Dermis microvascular lymphatic vessel endothelial cell (primary cell): ENCODE measurements around the gene GP2. TPM values are rescaled to one million over a fixed set of nuclear protein-coding genes. Genes with fewer than 3 reads are reported as not detected.

Experiments
- DNase-seq, 2 donors: peaks; one replicate each; pipeline versions ENCODE4 v3.0.0 to v3.0.0-alpha.2; 2010; ENCODE audit warnings: low read depth in 2 of 2
- total RNA-seq: library from RNA; depleted of rRNA; stranded (reverse); fragments of >200 nt; gene quantifications from 2 replicates; pipeline ENCODE4 v1.2.1, GENCODE V29; 2014

Gene GP2
- not detected in 2 replicates for total RNA-seq

DNA sequence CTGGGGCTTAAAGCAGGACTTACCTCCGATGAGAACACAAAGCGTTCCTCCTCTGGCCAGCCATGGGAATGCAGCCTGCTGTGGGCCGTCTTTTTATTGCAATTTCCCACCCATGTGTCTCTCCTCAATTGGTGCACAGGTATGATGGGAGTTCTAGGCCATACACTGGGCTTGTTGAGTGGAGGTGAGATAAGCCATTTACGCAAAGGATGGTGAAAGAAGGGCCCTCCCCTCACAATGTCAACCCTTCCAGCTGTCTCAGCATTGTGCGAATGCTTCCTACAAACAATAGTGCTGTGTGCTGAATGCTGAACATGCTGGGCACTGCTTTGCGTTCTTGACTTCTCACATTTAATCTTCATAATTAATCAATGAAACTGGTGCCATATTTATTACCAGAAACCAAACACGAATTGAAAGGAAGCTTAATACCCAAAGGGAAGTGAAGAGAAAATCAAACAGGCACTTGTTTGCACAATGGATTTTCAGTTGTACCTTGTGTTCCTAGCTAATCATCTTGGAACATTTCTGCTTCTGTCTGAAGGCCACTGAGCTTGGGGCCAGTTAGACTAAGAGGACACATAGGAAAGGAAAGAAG, at the start of gene GP2:
GP2 (minus strand) TSS at position 70 of the 598 bp plus-strand sequence. CDS start 1,082 bp downstream, outside the sequence.
- DNase-seq = no peak

DNA sequence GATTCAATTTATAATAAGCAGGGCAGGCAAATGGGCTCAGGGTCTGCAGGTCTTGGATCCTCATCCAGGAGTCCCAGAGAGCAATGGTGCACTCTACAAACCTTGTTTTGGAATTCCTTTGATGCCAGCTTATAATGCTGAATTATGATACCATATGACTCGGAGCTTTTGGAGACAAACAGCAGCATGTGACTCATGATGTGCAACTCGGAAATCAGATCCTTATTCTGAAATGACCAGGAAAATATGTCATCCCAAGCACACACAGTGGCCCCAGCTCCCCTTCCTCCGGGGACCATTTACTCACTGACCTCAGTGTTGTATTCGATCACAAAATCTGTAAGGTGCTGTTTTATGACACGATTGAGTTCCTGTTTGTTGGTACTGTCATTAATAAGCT, 45.4 kb upstream of the GP2 start:
- DNase-seq = no peak

DNA sequence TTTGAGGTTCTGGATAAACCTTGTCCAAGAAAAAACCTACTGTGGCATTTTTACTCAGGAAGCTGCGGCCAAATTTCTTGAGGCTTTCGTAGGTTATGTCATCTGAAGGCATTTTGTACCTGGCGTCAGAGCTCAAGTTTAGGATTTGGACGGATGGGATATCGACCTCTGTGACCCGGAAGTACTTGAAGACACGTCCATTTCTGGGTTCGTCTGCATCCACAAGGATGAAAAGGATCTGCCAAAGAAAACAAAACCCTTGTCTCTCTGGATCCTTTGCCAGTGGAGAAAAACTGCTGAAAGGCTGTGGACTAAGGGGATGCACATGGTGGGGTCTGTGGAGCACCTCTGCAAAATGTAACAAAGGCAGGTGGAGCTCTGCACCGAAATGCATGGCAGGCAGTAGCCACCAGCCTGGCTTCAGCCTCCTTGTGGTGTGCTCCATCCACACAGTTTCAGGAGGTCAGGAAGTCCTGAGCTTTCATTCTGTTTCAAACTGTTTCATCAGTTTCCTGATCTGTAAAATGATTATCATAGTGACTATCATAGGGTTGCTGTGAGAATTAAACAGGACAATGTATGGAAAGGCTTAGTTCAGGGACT, 42.2 kb upstream of the GP2 start:
- no peak for DNase-seq

DNA sequence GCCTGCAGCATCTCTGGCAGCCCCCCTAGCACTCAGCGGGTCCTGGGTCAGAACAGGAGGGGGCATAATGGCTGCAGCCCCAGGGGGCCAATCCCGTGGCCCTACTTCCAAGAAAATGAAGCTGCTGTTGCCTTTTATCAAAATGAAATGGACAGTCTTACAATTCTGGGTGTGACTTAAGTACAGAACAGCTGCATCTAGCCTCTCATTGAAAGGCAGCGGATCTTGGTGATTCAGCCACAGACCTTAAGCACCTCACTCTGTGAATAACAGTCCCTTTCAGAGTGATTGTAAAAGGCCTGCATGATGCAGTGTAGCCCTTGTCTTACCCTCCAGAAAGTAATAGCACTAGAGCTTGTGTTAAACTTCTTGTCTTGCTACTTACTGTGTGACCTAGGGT, 36.7 kb upstream of the GP2 start:
- DNase-seq = no peak

DNA sequence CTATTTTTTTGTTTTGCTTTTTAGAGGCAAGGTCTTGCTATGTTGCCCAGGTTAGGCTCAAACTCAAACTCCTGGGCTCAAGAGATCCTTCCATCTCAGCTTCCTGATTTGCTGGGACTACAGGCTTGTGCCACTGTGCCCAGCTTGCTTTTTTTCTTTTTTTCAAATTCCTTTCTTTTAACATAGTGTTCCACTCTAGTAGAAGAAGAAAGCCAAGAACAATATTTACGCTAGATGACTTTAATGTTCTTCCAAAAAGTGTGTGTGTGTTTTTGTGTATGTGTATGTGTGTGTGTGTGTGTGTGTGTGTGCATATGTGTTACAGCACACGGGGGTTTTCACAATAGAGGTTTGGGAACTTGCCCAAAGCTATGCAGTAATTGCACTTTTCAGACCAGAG, 35.9 kb upstream of the GP2 start:
- DNase-seq = no peak

DNA sequence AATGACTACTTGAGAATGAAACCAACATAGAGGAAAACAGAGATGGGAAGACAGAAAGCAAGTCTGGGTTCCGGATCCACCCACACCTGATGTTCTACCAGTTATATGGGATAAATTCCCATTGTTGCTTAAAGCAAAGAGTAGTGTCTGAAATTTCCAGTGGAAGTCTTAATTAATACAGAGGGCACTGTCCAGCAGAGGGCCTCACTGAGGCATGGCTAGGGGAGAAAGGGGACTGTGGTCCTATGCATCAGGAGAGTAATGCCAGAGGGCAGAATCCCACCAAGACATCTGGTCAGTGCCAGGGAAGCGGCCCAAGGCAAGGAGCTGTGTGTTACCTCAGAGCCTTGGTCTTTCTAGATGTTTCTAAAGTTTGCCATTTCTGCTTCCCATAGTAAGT, 32.7 kb upstream of the GP2 start:
- peak in 1 of 2 donors; percentile 7 for DNase-seq

DNA sequence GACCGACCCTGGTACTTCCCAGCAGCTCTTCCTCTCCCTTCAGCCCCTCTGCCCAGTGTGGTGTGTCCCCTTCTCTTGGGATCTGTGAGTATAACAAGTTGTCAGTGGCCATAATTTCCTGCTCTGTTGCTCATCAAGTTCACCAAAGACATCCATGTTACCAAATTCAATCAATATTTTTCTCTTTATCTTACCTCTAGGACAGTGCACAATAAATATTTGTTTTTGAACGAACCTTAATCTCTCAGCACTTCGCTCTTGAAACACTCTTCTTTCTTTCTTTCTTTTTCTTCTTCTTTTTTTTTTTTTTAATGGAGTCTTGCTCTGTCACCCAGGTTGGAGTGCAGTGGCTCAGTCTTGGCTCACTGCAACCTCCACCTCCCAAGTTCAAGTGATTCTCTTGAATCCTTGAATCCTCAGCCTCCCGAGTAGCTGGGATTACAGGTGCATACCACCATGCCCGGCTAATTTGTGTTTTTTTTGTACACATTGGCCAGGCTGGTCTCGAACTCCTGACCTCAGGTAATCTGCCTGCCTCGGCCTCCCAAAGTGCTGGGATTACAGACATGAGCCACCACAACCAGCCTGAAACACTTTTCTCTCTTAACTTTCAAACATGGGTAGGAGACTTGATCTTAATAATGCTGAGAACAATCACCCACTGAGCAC, 27.9 kb upstream of the GP2 start:
- DNase-seq = no peak

DNA sequence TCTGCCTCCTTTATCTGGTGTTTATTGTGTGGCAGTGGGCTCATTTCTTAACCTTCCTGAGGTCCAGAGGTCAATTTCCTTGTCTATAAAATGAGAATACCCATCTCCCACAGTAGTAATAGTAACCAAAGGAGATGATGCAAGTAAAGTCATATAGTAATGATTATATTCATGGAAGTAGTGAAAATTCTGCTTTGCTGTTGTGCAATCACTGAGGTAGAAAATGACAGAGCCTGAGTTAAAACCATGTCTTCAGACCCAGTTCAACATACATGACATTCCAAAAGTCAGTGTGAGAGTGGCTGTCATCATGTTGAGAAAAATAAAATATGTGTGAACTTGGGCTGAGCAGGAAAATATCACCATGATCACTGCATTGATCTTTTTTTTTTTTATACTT, 26.1 kb upstream of the GP2 start:
- no peak for DNase-seq

DNA sequence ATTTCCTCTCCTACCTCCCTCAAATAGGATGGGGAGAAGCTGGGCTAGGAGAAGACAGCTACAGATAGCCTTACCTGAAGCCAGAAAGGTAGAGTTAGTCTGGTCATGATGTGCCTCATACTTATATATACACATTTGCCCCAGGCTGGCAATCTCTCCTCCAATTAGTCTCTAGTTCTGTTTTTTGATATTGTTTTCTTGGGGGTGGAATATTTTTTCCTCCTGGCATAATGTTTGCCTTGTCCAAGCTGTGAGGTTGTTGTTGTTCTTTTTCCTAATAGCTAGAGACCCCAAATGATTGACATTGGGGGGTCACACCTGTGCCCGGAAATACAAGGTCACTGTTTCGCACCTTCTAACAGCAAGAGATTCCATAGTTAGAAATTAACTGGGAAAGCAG, 25.3 kb upstream of the GP2 start, which contains the start of gene UMOD:
UMOD (minus strand) TSS at position 101 of the 400 bp plus-strand sequence. CDS start 1,978 bp downstream, outside the sequence.
- DNase-seq = no peak

DNA sequence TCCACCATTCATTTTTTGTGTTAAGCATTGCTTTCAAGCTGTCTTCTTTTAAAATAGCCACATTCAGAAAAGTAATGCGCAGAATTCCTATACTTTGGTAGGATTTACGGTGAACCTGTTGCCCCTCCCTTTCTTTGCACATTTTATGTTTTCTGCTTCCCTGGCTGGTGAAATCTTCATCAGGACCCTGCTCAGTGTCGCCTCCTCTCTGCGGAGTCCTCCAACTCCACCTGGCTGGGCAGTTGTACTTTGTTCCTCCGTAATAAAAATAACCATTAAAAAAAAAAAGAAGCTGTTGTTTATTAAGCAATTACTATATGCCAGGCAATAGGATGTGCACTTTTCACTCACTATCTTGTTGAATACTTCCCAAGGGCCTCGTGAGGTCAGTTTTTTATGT, 22.3 kb upstream of the GP2 start:
- DNase-seq = no peak

DNA sequence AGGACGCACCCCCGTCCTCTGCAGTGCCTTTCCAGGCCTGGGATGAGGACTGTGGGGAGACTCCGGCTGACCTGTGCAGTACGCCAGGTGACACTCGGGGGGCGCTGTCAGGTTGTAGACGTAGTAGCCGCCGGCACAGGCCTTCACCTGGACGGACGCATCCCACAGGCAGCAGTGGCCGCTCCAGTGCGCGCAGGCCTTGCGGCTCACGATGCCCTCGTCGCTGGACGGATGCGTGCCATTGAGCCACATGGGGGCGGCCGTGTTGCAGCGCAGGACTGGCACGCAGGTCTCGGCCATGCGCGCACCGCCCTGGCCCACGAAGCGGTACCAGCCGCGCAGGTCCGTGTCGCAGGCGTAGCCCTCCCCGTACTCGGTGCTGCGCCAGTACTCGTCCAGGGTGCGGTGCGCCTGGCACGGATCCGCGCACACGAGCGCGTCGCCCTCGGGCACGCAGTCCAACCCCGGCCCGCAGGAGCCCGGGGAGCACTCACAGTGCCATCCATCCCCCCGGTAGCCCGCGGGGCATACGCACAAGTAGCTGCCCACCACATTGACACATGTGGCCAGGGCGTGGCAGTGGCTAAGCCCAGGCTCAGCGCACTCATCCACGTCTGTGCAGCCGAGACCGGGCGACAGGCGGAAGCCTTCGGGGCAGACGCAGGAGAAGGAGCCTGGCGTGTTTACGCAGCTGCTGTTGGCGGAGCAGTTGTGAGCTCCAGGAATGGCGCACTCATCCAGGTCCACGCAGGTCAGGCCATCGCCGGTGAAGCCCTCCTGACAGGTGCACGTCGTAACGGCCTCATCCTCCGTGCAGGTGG, 21.3 kb upstream of the GP2 start:
- DNase-seq = peak in 1 of 2 donors; percentile 14

DNA sequence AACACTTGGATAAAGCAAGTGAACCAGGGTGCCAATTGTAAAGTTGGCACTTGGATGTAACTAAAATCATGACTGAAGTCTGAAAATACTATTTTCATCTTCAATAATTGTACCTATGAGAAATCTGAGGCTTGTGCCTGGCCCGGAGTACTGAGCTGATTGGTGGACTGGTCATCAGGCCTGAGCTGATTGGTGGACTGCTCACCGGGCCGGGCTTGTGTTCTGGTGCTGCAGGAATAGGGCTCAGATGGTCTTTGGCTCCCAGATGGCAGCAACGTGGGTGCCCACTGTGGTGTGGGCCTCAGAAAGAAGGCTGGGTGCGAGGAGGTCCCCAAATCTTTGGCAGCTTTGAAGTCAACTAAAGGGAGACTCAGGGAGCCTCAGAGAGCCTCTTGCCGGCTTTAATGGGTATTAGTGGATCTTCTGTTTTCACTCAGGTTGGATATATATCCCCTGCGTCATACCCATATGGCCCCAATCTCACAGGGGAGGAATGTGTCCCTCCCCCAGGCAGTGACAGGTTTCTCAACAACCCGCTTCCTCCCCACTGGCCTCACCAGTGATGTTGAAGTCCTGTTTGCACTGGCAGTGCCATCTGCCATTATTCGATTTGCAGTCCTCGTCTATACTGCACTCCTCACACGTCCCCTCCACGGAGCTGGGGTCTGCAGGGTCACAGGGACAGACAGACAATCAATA, 20.5 kb upstream of the GP2 start:
- DNase-seq = no peak

DNA sequence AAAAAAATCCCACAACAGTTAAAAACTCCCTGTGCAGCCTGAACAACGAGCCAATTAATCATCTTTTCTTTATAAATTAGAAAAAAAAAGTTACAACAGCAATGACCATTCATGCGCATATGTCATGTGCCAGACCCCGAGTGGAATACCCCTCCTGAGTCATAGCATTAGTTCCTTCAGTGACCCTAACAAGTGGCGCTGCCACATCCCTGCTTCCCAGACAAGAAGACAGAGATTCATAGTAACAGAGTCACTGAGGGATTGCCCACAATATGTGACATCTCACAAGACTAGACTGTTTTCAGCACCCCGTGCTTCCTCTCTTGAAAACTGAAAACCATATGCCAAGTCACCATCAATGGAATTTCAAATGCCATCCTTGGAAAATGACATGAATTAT, 17.3 kb upstream of the GP2 start:
- DNase-seq = no peak

DNA sequence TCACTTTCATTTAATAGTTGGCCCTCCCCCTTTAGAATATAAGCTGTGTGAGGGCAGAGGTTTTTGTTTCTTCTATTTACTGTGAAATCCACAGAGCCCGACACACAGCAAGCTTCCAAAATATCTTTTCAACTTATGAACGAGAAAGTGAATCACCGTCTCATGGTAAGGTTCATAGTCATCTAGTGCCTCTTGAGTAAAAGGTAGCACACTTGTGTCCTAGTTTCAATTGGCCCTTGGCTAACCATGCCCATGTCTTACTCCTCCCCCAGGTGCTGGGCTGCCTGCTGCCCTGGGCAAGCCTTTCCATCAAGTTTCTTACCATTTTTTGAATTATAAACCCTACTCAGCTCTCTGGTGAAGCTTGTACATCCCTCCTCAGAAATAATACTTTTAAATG, 12.4 kb upstream of the GP2 start:
- no peak for DNase-seq

DNA sequence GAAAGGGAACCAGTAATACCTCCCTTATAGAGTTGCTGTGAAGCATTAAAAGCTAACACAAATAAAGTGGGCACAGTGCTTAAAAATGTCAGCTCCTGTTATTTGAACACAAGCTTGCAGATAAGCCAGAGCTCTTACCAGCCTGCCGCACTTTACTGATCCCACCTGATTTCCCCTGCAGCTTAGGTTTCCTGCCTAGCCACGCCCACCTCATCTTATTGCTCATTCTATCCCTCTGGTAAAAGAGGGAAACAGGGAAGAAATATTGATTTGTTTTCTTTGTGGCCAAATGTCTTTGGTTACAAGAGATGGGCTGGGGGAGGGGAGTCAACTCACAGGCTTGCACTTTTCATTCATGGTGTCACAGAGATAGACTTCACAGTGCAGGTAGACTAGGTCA, 9.6 kb upstream of the GP2 start:
- DNase-seq = no peak

DNA sequence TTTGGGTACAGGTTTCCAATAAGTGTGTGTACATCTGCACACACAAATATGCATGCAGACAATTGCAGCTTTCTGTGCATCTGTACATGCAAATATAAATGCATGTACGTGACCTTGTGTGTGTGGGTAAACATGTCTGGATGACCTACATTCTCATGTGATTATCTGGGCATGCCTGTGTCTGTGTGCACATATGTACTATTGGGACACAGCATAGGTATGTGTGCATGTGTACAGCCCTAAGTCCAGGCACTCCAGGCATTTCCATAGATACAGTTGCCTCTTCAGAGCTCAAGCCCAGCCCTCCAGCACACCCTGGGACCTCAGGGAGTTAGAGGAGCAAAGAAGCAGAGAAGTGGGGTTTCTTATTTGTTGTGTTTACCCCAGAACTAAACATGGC, 7.1 kb upstream of the GP2 start:
- no peak for DNase-seq

DNA sequence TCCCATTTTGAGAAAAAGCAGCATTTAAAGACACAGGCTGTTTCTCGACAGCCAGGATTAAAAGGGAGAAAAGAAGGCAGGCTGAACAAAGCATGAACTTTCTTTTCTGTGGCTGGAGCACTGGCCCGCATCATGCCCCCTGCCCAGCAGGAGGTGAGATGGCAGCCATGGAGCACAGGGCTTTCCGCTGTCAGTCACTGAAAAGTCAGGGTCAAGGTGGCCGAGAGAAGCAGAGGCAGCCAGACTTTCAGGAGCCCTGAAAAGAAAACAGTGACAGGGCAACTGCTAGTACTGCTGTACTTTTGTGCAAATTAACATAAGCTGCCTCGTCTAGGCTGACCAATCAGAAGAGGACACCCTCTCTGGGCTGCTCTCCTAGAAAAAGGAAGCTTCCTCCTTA, 5.8 kb upstream of the GP2 start:
- no peak for DNase-seq

DNA sequence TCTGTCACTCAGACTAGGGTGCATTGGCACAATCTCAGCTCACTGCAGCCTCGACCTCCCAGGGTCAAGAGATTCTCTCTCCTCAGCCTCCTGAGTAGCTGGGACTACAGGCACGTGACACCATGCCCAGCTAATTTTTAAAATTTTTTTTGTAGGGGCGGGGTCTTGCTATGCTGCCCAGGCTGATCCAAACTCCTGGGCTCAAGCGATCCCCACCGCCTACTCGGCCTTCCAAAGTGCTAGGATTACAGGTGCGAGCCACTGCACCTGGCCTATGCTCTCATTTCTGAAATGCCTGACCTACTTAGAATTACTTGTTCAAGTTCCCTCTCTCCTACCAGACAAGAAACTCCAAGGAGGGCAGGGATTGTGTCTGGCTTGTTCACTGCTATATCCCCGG, 5.1 kb upstream of the GP2 start:
- no peak for DNase-seq

DNA sequence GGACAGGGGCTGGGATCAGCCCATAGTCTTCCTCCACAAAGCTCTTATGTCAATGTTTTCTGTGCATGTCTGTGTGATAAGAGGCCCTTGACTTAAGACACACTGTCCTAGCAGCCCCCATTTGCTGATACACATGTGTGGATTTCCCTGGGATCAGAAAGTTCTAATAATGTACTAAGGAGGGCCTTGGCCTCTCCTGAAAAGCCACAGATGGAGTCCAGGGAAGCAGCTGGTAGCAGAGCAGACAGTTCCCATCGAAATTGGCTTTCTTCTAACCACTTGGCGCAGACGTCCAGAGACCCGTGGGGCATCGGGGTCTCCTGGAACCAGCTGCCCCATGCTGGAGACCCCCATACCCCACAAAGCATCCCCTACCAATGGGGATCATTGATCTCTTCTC, 4.3 kb upstream of the GP2 start:
- no peak for DNase-seq

DNA sequence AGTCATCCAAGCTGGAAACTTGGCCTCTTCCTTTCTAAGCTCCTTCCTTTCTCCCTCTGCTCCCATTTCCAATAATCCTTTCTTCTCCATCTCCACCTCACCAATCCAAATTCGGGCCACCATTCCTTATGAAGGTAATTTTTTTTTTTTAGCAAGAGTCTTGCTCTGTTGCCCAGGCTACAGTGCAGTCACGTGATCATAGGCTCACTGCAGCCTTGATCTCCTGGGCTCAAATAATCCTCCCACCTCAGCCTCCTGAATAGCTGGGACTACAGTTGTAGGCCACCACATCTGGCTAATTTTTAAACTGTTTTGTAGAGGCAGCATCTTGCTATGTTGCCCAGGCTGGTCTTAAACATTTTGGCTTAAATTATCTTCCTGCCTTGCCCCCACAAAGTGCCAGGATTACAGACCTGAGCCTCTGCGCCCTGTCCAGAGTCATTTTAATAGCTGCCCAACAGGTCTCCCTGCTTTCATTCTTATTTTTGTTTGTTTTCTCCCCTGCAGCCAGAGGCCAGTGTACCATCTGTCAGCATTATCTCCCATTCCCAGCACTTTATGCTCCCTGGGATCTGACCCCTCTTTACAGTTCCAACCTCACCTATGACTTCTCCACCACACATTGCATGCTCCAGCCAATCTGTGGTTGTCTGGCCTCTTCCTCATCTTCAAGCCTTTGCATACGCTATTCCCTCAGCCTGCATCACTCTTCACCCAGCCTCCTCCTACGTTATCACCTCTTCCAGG, 2.3 kb upstream of the GP2 start:
- DNase-seq = no peak

DNA sequence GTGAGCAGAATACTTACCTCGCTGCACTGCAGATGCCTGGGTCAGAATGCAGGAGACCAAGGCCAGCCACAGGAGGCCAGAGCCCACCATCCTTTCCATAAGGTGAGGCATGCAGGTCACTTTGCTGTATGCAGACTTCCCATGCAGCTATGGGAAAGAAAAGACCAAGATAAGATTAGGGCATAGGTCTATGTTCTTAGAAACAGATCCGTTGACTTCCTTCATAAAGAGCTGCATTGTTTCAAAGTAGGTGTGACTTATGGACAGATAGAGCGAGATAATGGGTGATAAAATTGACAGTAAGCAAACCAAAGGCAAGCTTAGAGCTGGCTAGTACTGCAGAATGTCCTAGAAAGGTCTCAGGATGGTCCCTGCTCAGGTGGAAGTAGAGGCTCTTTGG, 992 bp downstream of the GP2 start:
- no peak for DNase-seq
